IMR-90 (cell line): Measurements from ENCODE around the gene HLA-DQB1. TPM values are rescaled to one million over a fixed set of nuclear protein-coding genes. Genes with fewer than 3 reads are reported as not detected.

Experiments
- ATAC-seq: fragments of 200-7000 bp; cut with Tn5 transposase; 2 replicates; pipeline ENCODE4 v1.9.1; 2020; ENCODE audit warnings: low read depth, mild to moderate bottlenecking, moderate library complexity
- BruUV-seq: library from RNA; stranded (reverse); fragments of 400-500 nt; replicated peaks from 2 replicates; lab custom pipeline; 2021; lab: Mats Ljungman, UMichigan
- CTCF ChIA-PET: fragments of 300-600 bp; formaldehyde crosslinking; extraction: SDS; loops from one replicate; lab custom pipeline; 2021; ENCODE audit warnings: antibody characterized with exemption; lab: Yijun Ruan, JAX
- POLR2A ChIA-PET: fragments of 300-600 bp; sonication (Branson Sonifier 250); formaldehyde crosslinking; loops from one replicate; lab custom pipeline; 2022; ENCODE audit warnings: antibody characterized with exemption; ENCODE audit not compliant: unreplicated experiment; lab: Charles Lee
- DNase-seq: peaks from one replicate; pipeline ENCODE4 v3.0.0; 2013
- H2AFZ ChIP-seq: replicated peaks from 2 replicates; pipeline ENCODE3; 2013; ENCODE audit warnings: low read length, mild to moderate bottlenecking; ENCODE audit not compliant: poor library complexity
- H2AK5ac ChIP-seq: 2 replicates; pipeline ENCODE4 v1.6.1; 2013; ENCODE audit warnings: low read depth, low read length, inconsistent platforms
- H2AK9ac ChIP-seq: replicated peaks from 2 replicates; pipeline ENCODE3; 2013; ENCODE audit warnings: mild to moderate bottlenecking, low read depth, low read length, moderate library complexity; ENCODE audit not compliant: poor library complexity
- H2BK120ac ChIP-seq: 2 replicates; pipeline ENCODE4 v1.6.1; 2013; ENCODE audit warnings: low read depth, low read length, inconsistent platforms
- H2BK15ac ChIP-seq: 3 replicates; pipeline ENCODE4 v1.6.1; 2013; ENCODE audit warnings: low read depth, low read length, inconsistent platforms
- H2BK20ac ChIP-seq: 2 replicates; pipeline ENCODE4 v1.6.1; 2013; ENCODE audit warnings: low read depth, mild to moderate bottlenecking, inconsistent platforms, low read length, moderate library complexity
- H2BK5ac ChIP-seq: 2 replicates; pipeline ENCODE4 v1.6.1; 2013; ENCODE audit warnings: mild to moderate bottlenecking, low read depth, low read length, inconsistent platforms; ENCODE audit not compliant: poor library complexity, severe bottlenecking
- H3K14ac ChIP-seq: replicated peaks from 2 replicates; pipeline ENCODE4 v1.6.1; 2013; ENCODE audit warnings: low read depth, low read length, inconsistent platforms
- H3K18ac ChIP-seq: 2 replicates; pipeline ENCODE4 v1.6.1; 2013; ENCODE audit warnings: low read depth, low read length, control low read depth
- H3K23ac ChIP-seq: 2 replicates; pipeline ENCODE4 v1.6.1; 2013; ENCODE audit warnings: low read depth, low read length, inconsistent platforms
- H3K27ac ChIP-seq: 2 replicates; pipeline ENCODE4 v1.5.1; 2013; ENCODE audit warnings: mild to moderate bottlenecking, control low read depth, low read length; ENCODE audit not compliant: insufficient read depth
- H3K27me3 ChIP-seq: 2 replicates; pipeline ENCODE4 v1.6.1; 2013; ENCODE audit warnings: low read length; ENCODE audit not compliant: control insufficient read depth, insufficient read depth
- H3K36me3 ChIP-seq: 2 replicates; pipeline ENCODE4 v1.6.1; 2013; ENCODE audit warnings: low read length, mixed read lengths; ENCODE audit not compliant: control insufficient read depth, insufficient read depth
- H3K4ac ChIP-seq: 2 replicates; pipeline ENCODE4 v1.6.1; 2013; ENCODE audit warnings: low read depth, low read length, inconsistent platforms
- H3K4me1 ChIP-seq: 2 replicates; pipeline ENCODE4 v1.6.1; 2013; ENCODE audit warnings: low read length, mixed read lengths; ENCODE audit not compliant: control insufficient read depth, insufficient read depth
- H3K4me2 ChIP-seq: 2 replicates; pipeline ENCODE4 v1.6.1; 2013; ENCODE audit warnings: low read depth, mild to moderate bottlenecking, control low read depth, low read length, moderate library complexity
- H3K4me3 ChIP-seq: 2 replicates; pipeline ENCODE4 v1.5.1; 2013; ENCODE audit warnings: low read depth, mild to moderate bottlenecking, control low read depth, low read length, moderate library complexity; ENCODE audit not compliant: insufficient read depth
- H3K56ac ChIP-seq: 2 replicates; pipeline ENCODE4 v1.6.1; 2013; ENCODE audit warnings: low read length, inconsistent platforms; ENCODE audit not compliant: insufficient read depth; ENCODE audit errors: extremely low read depth
- H3K79me1 ChIP-seq, 2 experiments: 2 replicates each; pipeline ENCODE4 v1.6.1; 2013; ENCODE audit warnings: low read length in 2 of 2, inconsistent platforms in 1 of 2, low read depth in 1 of 2
- H3K9ac ChIP-seq: 2 replicates; pipeline ENCODE4 v1.6.1; 2013; ENCODE audit warnings: low read depth, low read length, control low read depth
- H3K9me1 ChIP-seq: 2 replicates; pipeline ENCODE4 v1.6.1; 2013; ENCODE audit warnings: low read length, inconsistent platforms; ENCODE audit not compliant: insufficient read depth
- H3K9me3 ChIP-seq: 2 replicates; pipeline ENCODE4 v1.6.1; 2013; ENCODE audit warnings: low read length; ENCODE audit not compliant: control insufficient read depth, insufficient read depth
- H4K20me1 ChIP-seq: 2 replicates; pipeline ENCODE4 v1.6.1; 2013; ENCODE audit warnings: low read length, inconsistent platforms; ENCODE audit not compliant: insufficient read depth
- H4K5ac ChIP-seq: 2 replicates; pipeline ENCODE4 v1.6.1; 2013; ENCODE audit warnings: mild to moderate bottlenecking, low read depth, low read length, control low read depth
- H4K8ac ChIP-seq, 2 experiments: 2 replicates each; pipeline ENCODE4 v1.6.1; 2013; ENCODE audit warnings: low read depth in 2 of 2, low read length in 2 of 2, control low read depth in 1 of 2, inconsistent platforms in 1 of 2
- H4K91ac ChIP-seq: 2 replicates; pipeline ENCODE4 v1.6.1; 2013; ENCODE audit warnings: low read depth, low read length, inconsistent platforms; ENCODE audit not compliant: insufficient read depth
- RCOR1 ChIP-seq: IDR thresholded peaks from 2 replicates; pipeline ENCODE4 v1.6.1; 2012; ENCODE audit warnings: mild to moderate bottlenecking, low read length, improper control_type of control experiment; ENCODE audit not compliant: insufficient replicate concordance
- whole genome bisulfite sequencing, 2 experiments: methylation state at CpG; one replicate each; pipeline versions ENCODE4 v1.1.5 to v1.1.7; 2013; ENCODE audit warnings: missing lambda C conversion rate in 2 of 2; ENCODE audit not compliant: insufficient read length in 1 of 2; ENCODE audit errors: extremely low coverage in 2 of 2; 5-methylcytosine and 5-hydroxymethylcytosine counted together
- dilution Hi-C: fragments of 300-500 bp; cut with HindIII; formaldehyde crosslinking; loops from one replicate; pipeline ENCODE4 v1.14.3; 2018; ENCODE audit warnings: low sequenced_read_pairs; ENCODE audit not compliant: unreplicated experiment
- in situ Hi-C: fragments of 300-500 bp; cut with MboI; formaldehyde crosslinking; loops from 3 replicates; pipeline ENCODE4 v1.14.3; 2019; ENCODE audit warnings: low sequenced_read_pairs, inconsistent platforms, mixed read lengths
- intact Hi-C: fragments of 100-400 bp; cut with micrococcal nuclease; formaldehyde crosslinking; loops from 2 replicates; pipeline ENCODE4 v1.10.0; 2022
- polyA plus RNA-seq, 3 experiments: library from polyadenylated mRNA; depleted of rRNA; stranded (reverse); fragments of >200 nt; gene quantifications; 2 replicates each; pipeline ENCODE4 v1.2.3, GENCODE V29; 2012; ENCODE audit warnings: low replicate concordance in 1 of 3
- total RNA-seq: library from RNA; depleted of rRNA; stranded (reverse); fragments of >200 nt; gene quantifications from 2 replicates; pipeline ENCODE4 v1.2.3, GENCODE V29; 2012

HLA-DQB1 gene
- total and polyA plus RNA-seq, 2 of the 4 experiments (the other 2 are of a cell fraction) = not detected

- H2BK15ac ChIP-seq = no peak overlapping the region
- no peaks in the 10 kb centered on the region for H3K27me3 ChIP-seq
- BruUV-seq = no TSS peak
- no peak overlapping the region for H3K56ac ChIP-seq
- intact Hi-C loops = no loop called here
- no peak overlapping the region for H3K9ac ChIP-seq
- no peak overlapping the region for H4K5ac ChIP-seq
- H2BK5ac ChIP-seq = no peak overlapping the region
- no CpG with 5 or more reads among the region's 2 CpGs for WGBS, 2 experiments
- no peak overlapping the region for H2AFZ ChIP-seq
- ChIA-PET POLR2A (no interaction called here), CTCF (no interaction called here)
- DNase-seq = no peak
- H3K4me1 ChIP-seq = no peaks in the 10 kb centered on the region
- no peaks in the 10 kb centered on the region for H3K79me1 ChIP-seq
- no peaks in the 10 kb centered on the region for H4K20me1 ChIP-seq
- H3K4me2 ChIP-seq = no peak overlapping the region
- H3K36me3 ChIP-seq = no peaks in the 10 kb centered on the region
- TF ChIP-seq RCOR1 = no peak
- ATAC-seq = no peak
- no peaks in the 10 kb centered on the region for H3K9me1 ChIP-seq
- no peak overlapping the region for H2BK120ac ChIP-seq
- no peak overlapping the region for H3K4ac ChIP-seq
- no peak overlapping the region for H2AK9ac ChIP-seq
- no peak overlapping the region for H3K27ac ChIP-seq
- H3K9me3 ChIP-seq = no peaks in the 10 kb centered on the region
- no peak overlapping the region for H3K18ac ChIP-seq
- dilution Hi-C loops = no loop called here
- no peak overlapping the region for H2AK5ac ChIP-seq
- H3K4me3 ChIP-seq = no peak overlapping the region
- H3K23ac ChIP-seq = no peak overlapping the region
- no peak overlapping the region for H4K8ac ChIP-seq
- H4K91ac ChIP-seq = no peak overlapping the region
- no peak overlapping the region for H2BK20ac ChIP-seq
- no peak overlapping the region for H3K14ac ChIP-seq
- in situ Hi-C loops = no loop called here
These were observed 11.2 kb downstream of the HLA-DQB1 start for GRCh38 chr6:32655203-32655710.
